SK-N-SH treated with all-trans-retinoic acid at 6 μM for 48 hours (cell line): ENCODE results near the gene PSMA5.

Source experiments
- ATAC-seq: fragments of 200-7000 bp; cut with Tn5 transposase; 3 replicates; pipeline ENCODE4 v1.9.1; 2020; ENCODE audit warnings: mild to moderate bottlenecking, moderate library complexity
- ARNTL ChIP-seq: fragments of 450-650 bp; formaldehyde crosslinking; IDR thresholded peaks from 2 replicates; pipeline ENCODE4 v1.5.0; 2020; ENCODE audit warnings: low read depth, mild to moderate bottlenecking, moderate library complexity, borderline replicate concordance
- BACH2 ChIP-seq: fragments of 250-450 bp; sonication (Bioruptor Pico); IDR thresholded peaks from 2 replicates; pipeline ENCODE4 v1.9.0; 2021; ENCODE audit warnings: mild to moderate bottlenecking, borderline replicate concordance
- CREB5 ChIP-seq: fragments of 250-450 bp; sonication (Bioruptor Pico); IDR thresholded peaks from 2 replicates; pipeline ENCODE4 v1.5.1; 2020; ENCODE audit warnings: low read depth, mild to moderate bottlenecking, moderate library complexity
- CSDC2 ChIP-seq: fragments of 250-450 bp; sonication (Bioruptor Pico); IDR thresholded peaks from 2 replicates; pipeline ENCODE4 v1.5.0; 2020; ENCODE audit warnings: mild to moderate bottlenecking, moderate library complexity
- ESRRG ChIP-seq: fragments of 250-450 bp; sonication (Bioruptor Pico); IDR thresholded peaks from 2 replicates; pipeline ENCODE4 v1.6.1; 2021; ENCODE audit warnings: mild to moderate bottlenecking
- GLIS3 ChIP-seq: fragments of 250-450 bp; sonication (Bioruptor Pico); IDR thresholded peaks from 2 replicates; pipeline ENCODE4 v1.5.0; 2020; ENCODE audit warnings: mild to moderate bottlenecking, moderate library complexity
- ISL1 ChIP-seq: fragments of 250-450 bp; sonication (Bioruptor Pico); IDR thresholded peaks from 2 replicates; pipeline ENCODE4 v2.1.2; 2022; ENCODE audit warnings: mild to moderate bottlenecking, moderate library complexity
- OSR1 ChIP-seq: fragments of 250-450 bp; sonication (Bioruptor Pico); IDR thresholded peaks from 2 replicates; pipeline ENCODE4 v1.8.0; 2022; ENCODE audit warnings: moderate library complexity, mild to moderate bottlenecking, inconsistent platforms
- PATZ1 ChIP-seq: fragments of 250-450 bp; sonication (Bioruptor Pico); IDR thresholded peaks from 2 replicates; pipeline ENCODE4 v1.8.0; 2020; ENCODE audit warnings: mild to moderate bottlenecking, moderate library complexity, borderline replicate concordance
- RARB ChIP-seq: fragments of 250-450 bp; sonication (Bioruptor Pico); IDR thresholded peaks from 2 replicates; pipeline ENCODE4 v1.8.0; 2021; ENCODE audit warnings: mild to moderate bottlenecking, moderate library complexity
- SNAI2 ChIP-seq: fragments of 250-450 bp; sonication (Bioruptor Pico); IDR thresholded peaks from 2 replicates; pipeline ENCODE4 v1.5.0; 2020; ENCODE audit warnings: mild to moderate bottlenecking, moderate library complexity
- TCF4 ChIP-seq: fragments of 250-450 bp; sonication (Bioruptor Pico); IDR thresholded peaks from 2 replicates; pipeline ENCODE4 v1.8.0; 2021; ENCODE audit warnings: mild to moderate bottlenecking, moderate library complexity, borderline replicate concordance
- TOX ChIP-seq: fragments of 250-450 bp; sonication (Bioruptor Pico); IDR thresholded peaks from 2 replicates; pipeline ENCODE4 v1.8.0; 2021; ENCODE audit warnings: mild to moderate bottlenecking, moderate library complexity, borderline replicate concordance
- TSHZ2 ChIP-seq: fragments of 250-450 bp; sonication (Bioruptor Pico); IDR thresholded peaks from 2 replicates; pipeline ENCODE4 v1.5.0; 2020; ENCODE audit warnings: mild to moderate bottlenecking, moderate library complexity
- ZC3H10 ChIP-seq: fragments of 250-450 bp; sonication (Bioruptor Pico); IDR thresholded peaks from 2 replicates; pipeline ENCODE4 v1.5.1; 2021; ENCODE audit warnings: mild to moderate bottlenecking, moderate library complexity
- ZFP3 ChIP-seq: fragments of 250-450 bp; sonication (Bioruptor Pico); IDR thresholded peaks from 2 replicates; pipeline ENCODE4 v1.5.0; 2020; ENCODE audit warnings: mild to moderate bottlenecking, moderate library complexity
- ZFP30 ChIP-seq: fragments of 450-650 bp; formaldehyde crosslinking; IDR thresholded peaks from 2 replicates; pipeline ENCODE4 v1.5.0; 2022; ENCODE audit warnings: mild to moderate bottlenecking, moderate library complexity
- ZNF565 ChIP-seq: fragments of 450-650 bp; formaldehyde crosslinking; conservative IDR thresholded peaks from 2 replicates; pipeline ENCODE4 v1.5.0; 2020; ENCODE audit warnings: low read depth, mild to moderate bottlenecking, moderate library complexity
- ZNF70 ChIP-seq: fragments of 450-650 bp; formaldehyde crosslinking; IDR thresholded peaks from 2 replicates; pipeline ENCODE4 v1.5.0; 2020; ENCODE audit warnings: mild to moderate bottlenecking, moderate library complexity
- ZNF8 ChIP-seq: fragments of 450-650 bp; formaldehyde crosslinking; IDR thresholded peaks from 2 replicates; pipeline ENCODE4 v1.5.0; 2020; ENCODE audit warnings: mild to moderate bottlenecking, moderate library complexity
- TF ChIP-seq, protein P1 (sequence below): fragments of 250-450 bp; sonication (Bioruptor Pico); IDR thresholded peaks from 2 replicates; pipeline ENCODE4 v1.8.0; 2021; ENCODE audit warnings: low read depth, mild to moderate bottlenecking, moderate library complexity, borderline replicate concordance
- TF ChIP-seq, protein P2 (sequence below): fragments of 250-450 bp; sonication (Bioruptor Pico); IDR thresholded peaks from 2 replicates; pipeline ENCODE4 v1.5.1; 2021; ENCODE audit warnings: mild to moderate bottlenecking, moderate library complexity

Gene PSMA5

GRCh38 chr1:109438798-109439297, 12.6 kb upstream of the PSMA5 start:
- TF ChIP-seq ESRRG (CRISPR knock-in tag), result no peak
- TF ChIP-seq ZNF70 (CRISPR knock-in tag), result no peak
- TF ChIP-seq ZNF8, result no peak

DNA sequence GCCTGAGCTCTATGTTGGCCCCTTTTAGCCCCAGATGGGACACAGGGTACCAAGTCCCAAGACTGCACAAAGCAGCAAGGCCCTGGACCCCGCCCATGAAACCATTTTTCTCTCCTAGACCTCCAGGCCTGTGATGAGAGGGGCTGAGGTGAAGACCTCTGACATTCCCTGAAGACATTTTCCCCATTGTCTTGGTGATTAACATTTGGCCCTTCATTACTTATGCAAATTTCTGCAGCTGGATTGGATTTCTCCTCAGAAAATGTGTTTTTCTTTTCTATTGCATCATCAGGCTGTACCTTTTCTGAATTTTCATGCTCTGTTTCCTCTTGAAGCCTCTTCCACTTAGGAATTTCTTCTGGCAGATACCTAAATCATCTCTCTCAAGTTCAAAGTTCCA, 8.2 kb upstream of the PSMA5 start:
- no peak for TF ChIP-seq ZFP3 (CRISPR knock-in tag)
- TF ChIP-seq ESRRG (CRISPR knock-in tag), result no peak
- TF ChIP-seq ZC3H10 (CRISPR knock-in tag), result no peak
- no peak for TF ChIP-seq TSHZ2 (CRISPR knock-in tag)
- TF ChIP-seq ZFP30, result no peak
- no peak for TF ChIP-seq TCF4 (CRISPR knock-in tag)
- no peak for TF ChIP-seq ZNF8
- TF ChIP-seq BACH2 (CRISPR knock-in tag), result no peak
- TF ChIP-seq TOX, result no peak
- TF ChIP-seq ARNTL (CRISPR knock-in tag), result no peak
- TF ChIP-seq, protein P1, sequence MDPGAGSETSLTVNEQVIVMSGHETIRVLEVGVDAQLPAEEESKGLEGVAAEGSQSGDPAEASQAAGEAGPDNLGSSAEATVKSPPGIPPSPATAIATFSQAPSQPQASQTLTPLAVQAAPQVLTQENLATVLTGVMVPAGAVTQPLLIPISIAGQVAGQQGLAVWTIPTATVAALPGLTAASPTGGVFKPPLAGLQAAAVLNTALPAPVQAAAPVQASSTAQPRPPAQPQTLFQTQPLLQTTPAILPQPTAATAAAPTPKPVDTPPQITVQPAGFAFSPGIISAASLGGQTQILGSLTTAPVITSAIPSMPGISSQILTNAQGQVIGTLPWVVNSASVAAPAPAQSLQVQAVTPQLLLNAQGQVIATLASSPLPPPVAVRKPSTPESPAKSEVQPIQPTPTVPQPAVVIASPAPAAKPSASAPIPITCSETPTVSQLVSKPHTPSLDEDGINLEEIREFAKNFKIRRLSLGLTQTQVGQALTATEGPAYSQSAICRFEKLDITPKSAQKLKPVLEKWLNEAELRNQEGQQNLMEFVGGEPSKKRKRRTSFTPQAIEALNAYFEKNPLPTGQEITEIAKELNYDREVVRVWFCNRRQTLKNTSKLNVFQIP (CRISPR knock-in tag), result no peak
- no peak for TF ChIP-seq GLIS3
- TF ChIP-seq CREB5 (CRISPR knock-in tag), result no peak
- no peak for TF ChIP-seq CSDC2 (CRISPR knock-in tag)
- no peak for ATAC-seq

More at GRCh38 chr1:109438798-109439297, 12.6 kb upstream of the PSMA5 start:
- peak; percentile 56 for ATAC-seq

DNA sequence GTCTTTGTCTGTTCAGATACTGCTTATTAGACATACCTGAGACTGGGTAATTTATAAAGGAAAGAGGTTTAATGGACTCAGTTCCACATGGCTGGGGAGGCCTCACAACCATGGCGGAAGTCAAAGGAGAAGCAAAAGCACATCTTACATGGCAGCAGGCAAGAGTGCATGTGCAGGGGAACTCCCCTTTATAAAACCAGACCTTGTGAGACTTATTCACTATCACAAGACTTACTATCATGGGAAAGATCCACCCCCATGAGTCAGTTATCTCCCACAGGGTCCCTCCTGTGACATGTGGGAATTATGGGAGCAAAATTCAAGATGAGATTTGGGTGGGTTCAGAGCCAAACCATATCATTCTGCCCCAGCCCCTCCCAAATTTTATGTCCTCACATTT, 7.1 kb upstream of the PSMA5 start:
- no peak for TF ChIP-seq ZNF70 (CRISPR knock-in tag)
- TF ChIP-seq CSDC2 (CRISPR knock-in tag), result no peak
- TF ChIP-seq, protein P2, sequence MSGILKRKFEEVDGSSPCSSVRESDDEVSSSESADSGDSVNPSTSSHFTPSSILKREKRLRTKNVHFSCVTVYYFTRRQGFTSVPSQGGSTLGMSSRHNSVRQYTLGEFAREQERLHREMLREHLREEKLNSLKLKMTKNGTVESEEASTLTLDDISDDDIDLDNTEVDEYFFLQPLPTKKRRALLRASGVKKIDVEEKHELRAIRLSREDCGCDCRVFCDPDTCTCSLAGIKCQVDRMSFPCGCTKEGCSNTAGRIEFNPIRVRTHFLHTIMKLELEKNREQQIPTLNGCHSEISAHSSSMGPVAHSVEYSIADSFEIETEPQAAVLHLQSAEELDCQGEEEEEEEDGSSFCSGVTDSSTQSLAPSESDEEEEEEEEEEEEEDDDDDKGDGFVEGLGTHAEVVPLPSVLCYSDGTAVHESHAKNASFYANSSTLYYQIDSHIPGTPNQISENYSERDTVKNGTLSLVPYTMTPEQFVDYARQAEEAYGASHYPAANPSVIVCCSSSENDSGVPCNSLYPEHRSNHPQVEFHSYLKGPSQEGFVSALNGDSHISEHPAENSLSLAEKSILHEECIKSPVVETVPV (CRISPR knock-in tag), result no peak
- no peak for TF ChIP-seq ZFP3 (CRISPR knock-in tag)
- no peak for TF ChIP-seq TSHZ2 (CRISPR knock-in tag)
- TF ChIP-seq, protein P1 (CRISPR knock-in tag), result no peak
- no peak for TF ChIP-seq TCF4 (CRISPR knock-in tag)
- no peak for TF ChIP-seq ZC3H10 (CRISPR knock-in tag)
- TF ChIP-seq CREB5 (CRISPR knock-in tag), result no peak
- no peak for TF ChIP-seq ESRRG (CRISPR knock-in tag)
- TF ChIP-seq ARNTL (CRISPR knock-in tag), result no peak
- no peak for TF ChIP-seq ZNF8
- no peak for TF ChIP-seq ZFP30
- no peak for TF ChIP-seq SNAI2 (CRISPR knock-in tag)
- TF ChIP-seq RARB (CRISPR knock-in tag), result no peak
- TF ChIP-seq OSR1 (CRISPR knock-in tag), result no peak
- TF ChIP-seq GLIS3, result no peak
- no peak for TF ChIP-seq ZNF565 (CRISPR knock-in tag)
- TF ChIP-seq ISL1 (CRISPR knock-in tag), result no peak
- no peak for TF ChIP-seq PATZ1 (CRISPR knock-in tag)
- no peak for ATAC-seq
